SJCRH30 (cell line): ENCODE results near the gene MMP3. TPM values are rescaled to one million over a fixed set of nuclear protein-coding genes. Genes with fewer than 3 reads are reported as not detected.
"Not testable (repeated sequence)": the region's sequence is repeated elsewhere in the genome, so short reads cannot be mapped to it uniquely, and the experiment has no call there.

Experiments used
- DNase-seq, 2 experiments: peaks; one replicate each; pipeline ENCODE4 v3.0.0-alpha.2; 2015 to 2020
- H3K27ac ChIP-seq: fragments of 250-450 bp; sonication (Bioruptor Pico); 2 replicates; pipeline ENCODE4 v1.5.1; 2020; ENCODE audit warnings: mild to moderate bottlenecking, moderate library complexity
- H3K27me3 ChIP-seq: fragments of 250-450 bp; sonication (Bioruptor Pico); 2 replicates; pipeline ENCODE4 v1.5.1; 2020; ENCODE audit warnings: mild to moderate bottlenecking, moderate library complexity
- H3K36me3 ChIP-seq: fragments of 250-450 bp; sonication (Bioruptor Pico); 2 replicates; pipeline ENCODE4 v1.5.1; 2020; ENCODE audit warnings: mild to moderate bottlenecking, moderate library complexity
- H3K4me1 ChIP-seq: fragments of 250-450 bp; sonication (Bioruptor Pico); 2 replicates; pipeline ENCODE4 v1.5.1; 2020; ENCODE audit warnings: mild to moderate bottlenecking, moderate library complexity
- H3K4me3 ChIP-seq: fragments of 250-450 bp; sonication (Bioruptor Pico); 2 replicates; pipeline ENCODE4 v1.5.1; 2020; ENCODE audit warnings: mild to moderate bottlenecking, moderate library complexity
- H3K9me3 ChIP-seq: fragments of 250-450 bp; sonication (Bioruptor Pico); replicated peaks from 2 replicates; pipeline ENCODE4 v1.5.1; 2020; ENCODE audit warnings: mild to moderate bottlenecking, moderate library complexity
- total RNA-seq: library from RNA; depleted of rRNA; stranded (reverse); fragments of >200 nt; shearing (Covaris generic); gene quantifications from 2 replicates; pipeline ENCODE4 v1.2.3, GENCODE V29; 2014; rRNA removed

MMP3 gene
- total RNA-seq, result 0.43 and 0.71 TPM in 2 replicates

DNA sequence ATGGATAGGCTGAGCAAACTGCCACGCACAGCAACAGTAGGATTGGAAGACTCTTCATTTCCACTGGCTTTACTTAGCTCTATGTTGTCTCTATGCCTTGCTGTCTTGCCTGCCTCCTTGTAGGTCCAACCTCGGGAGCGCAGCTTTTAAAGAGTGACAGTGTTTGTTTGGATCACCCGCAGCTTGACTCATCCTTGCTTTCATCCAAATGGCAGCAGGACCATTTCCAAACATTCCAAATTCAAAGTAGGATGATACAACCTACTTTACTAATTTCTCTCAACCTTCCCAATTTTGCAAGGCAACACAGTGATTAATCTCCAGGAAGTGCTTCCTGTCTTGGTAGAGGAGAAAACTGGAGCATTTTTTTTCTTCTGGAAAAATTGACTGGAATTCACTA is at the start of gene MMP3:
TSS of gene MMP3 (minus strand) at position 121 of the 400 bp plus-strand sequence. CDS start at position 58, 63 bp downstream.
- peak within 1 kb of the TSS; percentile 91 for H3K27ac ChIP-seq
- H3K4me3 ChIP-seq, result no peak within 1 kb of the TSS
- H3K36me3 ChIP-seq, result no peaks in the 10 kb centered on the region
- no peaks in the 10 kb centered on the region for H3K27me3 ChIP-seq
- H3K9me3 ChIP-seq, result no peaks in the 10 kb centered on the region
- DNase-seq, result no peak
- peaks cover 37% of the 10 kb centered on the region for H3K4me1 ChIP-seq

DNA sequence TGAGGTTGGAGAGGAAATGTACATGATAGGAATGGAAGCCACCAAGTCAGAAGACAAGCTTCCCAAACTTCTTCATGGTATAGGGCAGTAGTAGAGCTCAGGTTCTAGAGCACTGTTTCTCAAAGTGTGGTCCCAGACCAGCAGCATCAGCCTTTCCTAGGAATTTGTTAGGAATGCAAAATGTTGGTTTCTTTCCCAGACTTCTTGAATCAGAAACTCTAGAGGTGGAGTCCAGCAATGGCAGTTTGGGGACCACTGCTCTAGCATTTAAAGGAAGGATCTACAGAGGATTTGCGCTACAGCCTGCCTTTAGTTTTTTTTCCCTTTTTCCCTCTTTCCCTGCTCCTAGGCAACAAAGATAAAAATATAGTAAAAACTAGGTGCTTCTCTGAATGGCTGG is 48.3 kb upstream of the MMP3 start:
- DNase-seq, result no peak
- H3K9me3 ChIP-seq, result no peaks in the 10 kb centered on the region
- H3K27ac ChIP-seq, result no peak overlapping the region
- no peaks in the 10 kb centered on the region for H3K27me3 ChIP-seq
- no peaks in the 10 kb centered on the region for H3K4me1 ChIP-seq
- no peaks in the 10 kb centered on the region for H3K36me3 ChIP-seq
- no peak overlapping the region for H3K4me3 ChIP-seq

DNA sequence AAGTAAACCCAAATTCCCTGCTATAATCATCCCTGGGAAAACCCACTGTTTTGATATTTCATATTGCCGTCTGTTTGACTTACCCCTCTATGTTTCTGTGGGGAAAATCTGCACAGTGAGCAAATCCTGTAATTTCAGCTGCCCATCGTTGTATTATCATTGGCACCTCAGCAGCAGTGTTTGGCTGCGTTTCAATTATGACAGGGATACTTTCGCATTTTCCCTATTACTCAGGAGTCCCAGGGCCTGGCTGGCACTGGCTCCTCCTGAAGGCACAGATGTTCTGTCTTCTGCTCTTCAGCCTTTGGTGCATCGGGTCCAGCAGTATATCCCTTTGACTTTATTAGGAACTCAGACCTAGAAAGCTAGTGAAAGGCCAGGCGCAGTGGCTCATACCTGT is 43.6 kb upstream of the MMP3 start:
- no peaks in the 10 kb centered on the region for H3K4me1 ChIP-seq

DNA sequence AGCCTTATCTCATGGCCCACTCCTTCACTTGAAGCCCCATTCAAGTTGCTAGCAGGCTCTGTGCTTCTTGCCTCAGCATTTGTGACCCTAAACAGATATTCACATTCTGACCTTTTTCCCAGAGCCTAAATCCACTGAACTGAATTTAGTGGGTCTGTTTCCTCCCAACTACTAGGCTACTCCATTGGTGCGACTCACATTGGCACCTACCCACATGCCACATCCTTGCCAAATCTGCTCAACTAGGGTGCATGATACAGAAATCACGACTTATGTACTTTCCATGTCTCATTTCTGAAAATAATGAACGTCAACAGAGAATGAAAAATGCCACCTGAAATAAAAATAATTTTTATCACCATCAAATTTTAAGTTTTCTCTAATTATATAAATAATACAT is 39.7 kb upstream of the MMP3 start:
- no peaks in the 10 kb centered on the region for H3K9me3 ChIP-seq
- H3K27me3 ChIP-seq, result no peaks in the 10 kb centered on the region
- no peaks in the 10 kb centered on the region for H3K36me3 ChIP-seq
- H3K27ac ChIP-seq, result no peak overlapping the region
- DNase-seq, result no peak
- H3K4me1 ChIP-seq, result no peaks in the 10 kb centered on the region
- H3K4me3 ChIP-seq, result no peak overlapping the region

More for the DNA sequence above, 43.6 kb upstream of the MMP3 start:
- H3K4me3 ChIP-seq, result no peak overlapping the region
- no peak overlapping the region for H3K27ac ChIP-seq
- no peaks in the 10 kb centered on the region for H3K36me3 ChIP-seq
- H3K9me3 ChIP-seq, result no peaks in the 10 kb centered on the region
- H3K27me3 ChIP-seq, result no peaks in the 10 kb centered on the region
- peak; percentile 17 to 46 for DNase-seq

DNA sequence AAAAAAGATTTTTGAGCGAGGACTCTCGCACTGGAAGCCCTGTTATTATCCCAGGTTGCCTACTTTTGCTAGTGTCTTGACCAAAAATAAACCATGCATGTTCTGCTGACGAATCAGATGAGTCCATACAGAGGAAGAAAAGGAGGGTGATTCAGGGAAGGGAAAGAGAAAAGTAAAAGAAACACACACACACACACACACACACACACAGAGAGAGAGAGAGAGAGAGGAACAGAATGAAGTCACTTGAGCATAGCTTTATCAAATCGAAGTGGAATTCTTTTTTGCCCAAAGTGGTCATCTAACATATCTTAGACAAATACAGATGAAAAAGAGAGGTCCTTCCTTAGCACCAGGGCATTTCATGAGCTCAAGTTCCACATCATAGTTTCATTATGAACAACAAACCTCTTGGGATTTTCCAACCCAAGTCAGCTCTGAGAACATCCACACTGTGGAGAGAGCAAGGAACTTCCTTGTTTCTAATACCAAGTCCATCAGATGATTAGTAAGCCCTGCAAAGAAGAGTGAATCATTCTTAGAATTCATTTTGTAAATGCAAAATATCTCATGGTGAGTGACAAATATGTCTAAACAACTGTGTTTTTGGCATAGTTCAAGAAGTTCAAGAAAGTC is 39.1 kb upstream of the MMP3 start:
- Histone ChIP-seq H3K27ac (no peak overlapping the region), H3K4me1 (no peaks in the 10 kb centered on the region), H3K27me3 (no peaks in the 10 kb centered on the region), H3K36me3 (no peaks in the 10 kb centered on the region), H3K4me3 (no peak overlapping the region), H3K9me3 (no peaks in the 10 kb centered on the region)
- DNase-seq, result no peak

DNA sequence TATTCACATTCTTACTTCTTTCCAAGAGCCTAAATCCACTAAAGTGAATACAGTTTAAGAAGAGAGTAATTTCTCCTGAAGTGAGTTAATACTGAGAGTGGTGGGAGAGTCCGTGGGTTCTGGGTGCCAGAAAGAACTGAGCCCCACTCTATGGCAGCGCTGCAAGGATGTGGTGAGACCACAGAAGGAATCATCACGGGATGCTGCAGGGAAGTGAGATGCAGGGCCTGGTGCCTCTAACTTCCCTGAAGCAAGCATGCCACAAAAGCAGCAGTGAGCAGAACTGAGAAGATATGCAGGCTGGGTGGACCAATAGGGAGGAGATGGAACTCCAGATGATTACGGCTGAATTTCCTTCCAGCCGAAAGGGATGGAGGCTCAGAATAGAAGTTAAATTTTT is 36.4 kb upstream of the MMP3 start:
- Histone ChIP-seq H3K4me1 (no peaks in the 10 kb centered on the region), H3K27ac (no peak overlapping the region), H3K9me3 (no peaks in the 10 kb centered on the region), H3K36me3 (no peaks in the 10 kb centered on the region), H3K27me3 (no peaks in the 10 kb centered on the region), H3K4me3 (no peak overlapping the region)
- DNase-seq, result no peak

DNA sequence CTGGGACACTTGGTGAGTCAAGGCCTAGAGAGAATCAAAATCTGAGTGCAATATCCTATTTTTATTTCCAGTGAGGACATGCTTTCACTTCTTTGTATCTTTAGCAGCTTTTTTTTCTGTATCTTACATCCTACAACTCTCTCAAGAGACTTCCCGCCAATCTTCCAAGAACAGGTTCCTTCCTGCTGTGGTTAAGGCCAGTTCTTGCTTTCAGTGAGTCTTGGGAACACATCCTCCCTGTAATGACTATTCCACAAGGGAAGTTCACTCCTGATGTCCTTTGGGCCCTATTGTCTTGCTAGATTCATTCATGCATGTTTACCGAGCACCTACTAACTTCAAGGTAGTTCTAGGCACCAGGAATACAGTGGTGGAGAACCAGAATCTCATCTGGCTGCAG is 35.2 kb upstream of the MMP3 start:
- Histone ChIP-seq H3K4me3 (no peak overlapping the region), H3K4me1 (no peaks in the 10 kb centered on the region), H3K27me3 (no peaks in the 10 kb centered on the region), H3K27ac (no peak overlapping the region), H3K36me3 (no peaks in the 10 kb centered on the region), H3K9me3 (no peaks in the 10 kb centered on the region)
- DNase-seq, result no peak

DNA sequence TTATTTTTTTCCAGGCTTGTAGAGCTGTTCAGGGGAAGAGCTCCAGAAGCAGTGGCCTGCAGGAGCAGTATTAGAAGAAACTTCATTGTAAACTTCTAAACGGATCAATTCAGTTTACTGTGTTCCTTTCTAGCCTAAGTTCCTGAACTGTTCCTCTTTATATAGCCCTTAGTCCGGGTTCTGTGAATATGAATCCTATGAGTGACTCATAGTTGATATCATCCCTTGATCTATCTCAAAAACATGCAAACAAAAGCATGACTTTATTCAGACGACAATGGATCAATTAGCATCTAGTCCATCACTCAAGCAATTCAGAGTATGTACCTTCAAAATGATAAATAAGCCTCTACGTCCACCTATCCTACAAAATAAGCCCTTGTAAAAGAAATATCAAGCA is 31.4 kb upstream of the MMP3 start, which contains the start of gene MMP12:
TSS of gene MMP12 (minus strand) at position 131 of the 400 bp plus-strand sequence. CDS start at position 86, 45 bp downstream.
- Histone ChIP-seq H3K4me1 (no peaks in the 10 kb centered on the region), H3K27me3 (no peaks in the 10 kb centered on the region), H3K36me3 (no peaks in the 10 kb centered on the region), H3K27ac (no peak within 1 kb of the TSS), H3K4me3 (no peak within 1 kb of the TSS), H3K9me3 (no peaks in the 10 kb centered on the region)
- DNase-seq, result no peak

DNA sequence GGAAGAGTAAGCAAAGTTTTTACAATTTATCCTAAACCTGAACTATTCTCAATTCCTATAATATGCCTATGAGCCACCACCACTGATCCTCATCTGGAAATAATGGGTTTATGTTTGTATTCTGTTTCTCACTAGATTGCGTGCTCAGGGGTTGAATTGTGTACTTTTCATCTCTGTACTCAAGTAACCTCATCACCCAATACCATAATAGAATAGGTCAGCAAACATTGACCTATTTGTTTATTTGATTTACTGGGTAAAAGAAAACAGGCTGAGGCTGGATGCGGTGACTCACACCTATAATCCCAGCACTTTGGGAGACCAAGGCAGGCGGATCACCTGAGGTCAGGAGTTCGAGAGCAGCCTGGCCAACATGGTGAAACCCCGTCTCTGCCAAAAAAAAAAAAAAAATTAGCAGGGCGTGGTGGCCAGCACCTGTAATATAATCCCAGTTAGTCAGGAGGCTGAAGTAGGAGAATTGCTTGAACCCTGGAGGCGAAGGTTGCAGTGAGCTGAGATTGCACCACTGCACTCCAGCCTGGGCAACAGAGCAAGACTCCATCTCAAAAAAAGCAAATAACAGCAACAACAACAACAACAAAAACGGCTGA is 26.1 kb upstream of the MMP3 start:
- not testable (repeated sequence) for H3K4me1 ChIP-seq, H3K4me3 ChIP-seq, H3K27ac ChIP-seq, H3K36me3 ChIP-seq, DNase-seq, H3K9me3 ChIP-seq, H3K27me3 ChIP-seq

DNA sequence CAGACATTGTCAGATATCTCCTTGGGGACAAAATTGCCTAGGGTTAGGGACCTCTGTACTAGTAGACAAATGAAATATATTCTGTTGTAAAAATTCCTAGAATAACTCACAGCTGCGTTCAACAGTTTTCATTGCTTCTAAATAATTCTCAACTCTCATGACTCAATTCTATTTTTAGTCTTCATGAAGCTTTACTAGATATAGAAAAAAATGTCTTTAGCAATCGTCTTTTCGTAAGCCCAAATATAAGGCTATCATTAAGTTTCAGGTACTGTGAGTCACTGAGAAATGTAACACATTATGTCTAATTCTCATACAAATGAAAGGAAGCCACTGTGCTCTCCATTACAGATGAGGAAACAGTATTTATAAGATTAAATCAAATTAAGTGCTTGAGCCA is 24.9 kb upstream of the MMP3 start:
- Histone ChIP-seq H3K27me3 (no peaks in the 10 kb centered on the region), H3K4me3 (no peak overlapping the region), H3K36me3 (no peaks in the 10 kb centered on the region), H3K9me3 (no peaks in the 10 kb centered on the region), H3K27ac (no peak overlapping the region), H3K4me1 (peaks cover 4% of the 10 kb centered on the region)
- DNase-seq, result no peak

DNA sequence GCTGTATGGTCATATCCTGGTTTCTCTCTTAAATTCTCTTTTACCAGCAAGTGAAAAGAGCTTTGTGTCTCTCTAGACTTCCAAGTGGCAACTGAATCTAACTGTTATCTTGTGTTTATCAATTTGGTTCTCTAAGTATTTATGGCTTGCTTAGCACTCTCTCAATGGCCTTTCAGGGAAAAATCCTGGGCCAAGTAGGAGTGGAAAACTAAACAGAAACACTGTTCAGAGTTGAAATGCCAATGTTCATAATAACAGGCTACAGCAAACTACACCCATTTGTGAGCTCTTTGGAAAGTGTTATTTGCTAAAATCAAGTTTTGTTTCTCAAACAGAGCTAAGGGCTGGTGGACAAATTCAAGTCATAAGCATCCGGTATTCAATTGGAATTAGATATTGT is 21.3 kb upstream of the MMP3 start:
- H3K4me1 ChIP-seq, result peaks cover 4% of the 10 kb centered on the region
- H3K27me3 ChIP-seq, result no peaks in the 10 kb centered on the region
- no peak overlapping the region for H3K27ac ChIP-seq
- no peaks in the 10 kb centered on the region for H3K36me3 ChIP-seq
- no peak overlapping the region for H3K4me3 ChIP-seq
- no peaks in the 10 kb centered on the region for H3K9me3 ChIP-seq
- DNase-seq, result no peak

DNA sequence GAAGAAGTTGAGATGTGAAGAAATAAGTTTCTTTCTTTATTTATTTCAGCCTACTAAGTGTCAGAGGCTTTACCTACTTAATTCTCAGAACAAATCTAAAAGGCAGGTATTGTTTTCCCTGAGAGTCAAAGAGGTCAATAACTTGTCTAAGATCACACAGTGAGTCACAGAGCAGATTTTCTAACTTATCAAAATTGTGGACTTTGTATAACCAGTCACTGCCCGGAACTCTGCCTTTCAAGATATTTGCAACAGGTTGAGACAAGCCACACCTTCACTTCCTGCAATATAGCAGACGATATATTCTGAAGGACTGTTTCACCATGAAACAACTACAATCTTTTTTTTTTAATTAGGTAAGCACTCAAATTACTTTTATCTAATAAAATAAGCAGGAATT is 10.5 kb upstream of the MMP3 start:
- no peaks in the 10 kb centered on the region for H3K9me3 ChIP-seq
- no peak overlapping the region for H3K27ac ChIP-seq
- no peaks in the 10 kb centered on the region for H3K27me3 ChIP-seq
- no peak for DNase-seq
- no peak overlapping the region for H3K4me3 ChIP-seq
- H3K36me3 ChIP-seq, result no peaks in the 10 kb centered on the region
- peaks cover 16% of the 10 kb centered on the region for H3K4me1 ChIP-seq

DNA sequence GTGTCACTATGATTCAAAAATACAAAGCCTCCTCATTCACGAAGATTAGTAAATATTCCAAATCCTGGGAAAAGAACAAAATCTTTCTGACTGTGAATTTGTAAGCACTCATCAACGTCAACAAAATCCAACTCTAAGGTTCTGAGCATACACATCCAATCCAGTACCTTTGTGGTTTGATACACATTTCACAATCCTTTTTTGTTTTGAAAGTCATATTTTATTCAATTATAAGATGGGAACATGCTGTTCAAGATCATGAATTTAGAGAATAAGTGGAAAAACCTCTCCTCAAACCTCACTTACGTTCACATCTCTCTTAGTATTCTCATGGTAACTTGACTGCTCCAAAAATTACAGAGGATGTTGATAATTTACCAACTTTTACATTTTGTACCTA is 9.6 kb upstream of the MMP3 start:
- no peak for DNase-seq
- H3K9me3 ChIP-seq, result no peaks in the 10 kb centered on the region
- H3K4me1 ChIP-seq, result peaks cover 16% of the 10 kb centered on the region
- no peaks in the 10 kb centered on the region for H3K27me3 ChIP-seq
- no peak overlapping the region for H3K27ac ChIP-seq
- H3K36me3 ChIP-seq, result no peaks in the 10 kb centered on the region
- H3K4me3 ChIP-seq, result no peak overlapping the region

DNA sequence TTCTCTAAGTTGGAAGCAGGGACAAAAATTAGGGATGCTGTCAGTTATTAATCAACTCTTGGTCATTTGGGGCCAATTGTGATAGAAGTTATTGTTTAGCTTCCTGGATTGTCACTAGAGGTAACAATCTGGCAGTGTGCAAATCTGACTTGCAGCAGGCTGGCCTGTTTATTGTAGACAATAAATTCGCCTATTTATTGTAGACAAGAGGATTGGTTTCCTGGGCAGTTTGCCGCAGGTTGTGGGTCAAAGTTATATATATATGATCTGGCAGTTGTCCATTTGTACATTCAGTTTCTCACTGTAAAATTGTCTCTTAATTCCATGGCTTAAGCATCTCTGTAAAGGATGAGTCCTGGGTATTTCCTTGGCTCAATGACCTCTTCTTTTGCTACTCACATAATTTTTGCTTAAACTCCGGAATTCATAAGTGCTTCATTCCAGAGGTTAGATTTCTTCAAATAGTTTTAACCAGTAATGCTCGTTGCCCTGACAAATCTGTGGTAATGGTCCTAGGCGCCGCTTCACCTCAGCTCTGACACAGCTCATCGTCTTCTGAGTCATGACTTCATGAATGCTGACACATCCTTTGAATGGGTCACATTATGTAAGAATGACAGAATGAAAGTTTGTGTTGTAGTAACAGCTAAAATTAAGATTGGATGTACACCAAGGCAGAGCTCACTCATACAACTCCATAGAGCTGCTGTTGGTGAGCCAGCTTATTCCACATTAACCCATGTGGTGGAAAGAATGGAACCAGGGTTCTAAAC is 7.8 kb upstream of the MMP3 start:
- peaks cover 18% of the 10 kb centered on the region for H3K4me1 ChIP-seq
- H3K27ac ChIP-seq, result no peak overlapping the region
- no peak for DNase-seq
- H3K9me3 ChIP-seq, result no peaks in the 10 kb centered on the region
- H3K4me3 ChIP-seq, result no peak overlapping the region
- no peaks in the 10 kb centered on the region for H3K27me3 ChIP-seq
- H3K36me3 ChIP-seq, result no peaks in the 10 kb centered on the region

DNA sequence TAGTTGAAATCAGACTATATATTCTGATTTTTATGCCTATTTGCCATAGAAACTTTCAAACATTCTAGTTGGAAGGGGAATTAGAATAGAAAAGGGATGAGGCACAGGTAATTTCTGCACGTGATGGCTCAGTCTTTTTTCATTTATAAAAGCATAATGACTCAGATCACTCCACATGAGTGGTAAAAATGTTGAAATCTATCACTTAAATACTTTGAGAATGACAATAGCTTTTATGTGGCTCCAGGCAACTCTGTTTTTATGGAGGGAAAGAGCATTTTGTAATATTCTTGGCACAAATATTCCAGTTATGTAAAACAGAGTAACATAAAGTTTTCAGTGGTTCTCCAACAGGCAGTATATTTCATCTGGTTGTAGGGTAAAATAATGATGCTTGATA is 5.9 kb upstream of the MMP3 start:
- Histone ChIP-seq H3K4me3 (no peak overlapping the region), H3K36me3 (no peaks in the 10 kb centered on the region), H3K27ac (no peak overlapping the region), H3K27me3 (no peaks in the 10 kb centered on the region), H3K4me1 (peaks cover 37% of the 10 kb centered on the region), H3K9me3 (no peaks in the 10 kb centered on the region)
- no peak for DNase-seq
